H9 (cell line): ENCODE results near the gene C5orf22. TPM values are rescaled to one million over a fixed set of nuclear protein-coding genes. Genes with fewer than 3 reads are reported as not detected.

Experiments used
- DNase-seq: peaks from one replicate; pipeline ENCODE4 v3.0.0-alpha.2; 2017
- H2AFZ ChIP-seq: one replicate; pipeline ENCODE4 v1.6.1; 2013; ENCODE audit warnings: mild to moderate bottlenecking, low read length, control low read depth, moderate library complexity
- H2AK5ac ChIP-seq: 2 replicates; pipeline ENCODE4 v1.6.1; 2013; ENCODE audit warnings: low read length, control low read depth, mixed read lengths; ENCODE audit not compliant: insufficient read length
- H2BK120ac ChIP-seq: one replicate; pipeline ENCODE4 v1.6.1; 2013; ENCODE audit warnings: low read depth, mild to moderate bottlenecking, low read length, control low read depth, inconsistent platforms; ENCODE audit not compliant: poor library complexity, severe bottlenecking
- H2BK12ac ChIP-seq: 2 replicates; pipeline ENCODE4 v1.6.1; 2013; ENCODE audit warnings: low read length, control low read depth, mixed read lengths, low read depth; ENCODE audit not compliant: insufficient read length
- H2BK15ac ChIP-seq: 2 replicates; pipeline ENCODE4 v1.6.1; 2013; ENCODE audit warnings: low read depth, low read length, control low read depth
- H2BK20ac ChIP-seq: one replicate; pipeline ENCODE4 v1.6.1; 2013; ENCODE audit warnings: low read depth, mild to moderate bottlenecking, low read length, control low read depth, inconsistent platforms; ENCODE audit not compliant: poor library complexity, severe bottlenecking
- H2BK5ac ChIP-seq: 2 replicates; pipeline ENCODE4 v1.6.1; 2013; ENCODE audit warnings: low read length, control low read depth, mixed read lengths; ENCODE audit not compliant: insufficient read length
- H3K14ac ChIP-seq: 2 replicates; pipeline ENCODE4 v1.6.1; 2013; ENCODE audit warnings: low read length, control low read depth; ENCODE audit not compliant: insufficient read depth
- H3K18ac ChIP-seq: 2 replicates; pipeline ENCODE4 v1.6.1; 2013; ENCODE audit warnings: low read depth, mild to moderate bottlenecking, mixed read lengths, low read length, control low read depth; ENCODE audit not compliant: insufficient read length
- H3K23ac ChIP-seq: 2 replicates; pipeline ENCODE4 v1.6.1; 2013; ENCODE audit warnings: low read length, control low read depth, mixed read lengths, low read depth; ENCODE audit not compliant: insufficient read length
- H3K23me2 ChIP-seq: 2 replicates; pipeline ENCODE4 v1.6.1; 2013; ENCODE audit warnings: low read depth, mild to moderate bottlenecking, mixed read lengths, low read length, control low read depth; ENCODE audit not compliant: insufficient read length, poor library complexity, severe bottlenecking
- H3K27ac ChIP-seq: 2 replicates; pipeline ENCODE4 v1.5.1; 2013; ENCODE audit warnings: low read length, control low read depth, mixed read lengths, low read depth; ENCODE audit not compliant: insufficient read length
- H3K27me3 ChIP-seq: 2 replicates; pipeline ENCODE4 v1.6.1; 2013; ENCODE audit warnings: low read length, control low read depth, inconsistent platforms; ENCODE audit not compliant: insufficient read depth
- H3K4ac ChIP-seq: 2 replicates; pipeline ENCODE4 v1.6.1; 2013; ENCODE audit warnings: low read depth, mild to moderate bottlenecking, control low read depth, inconsistent platforms, low read length, moderate library complexity
- H3K4me1 ChIP-seq: 2 replicates; pipeline ENCODE4 v1.6.1; 2013; ENCODE audit warnings: low read length, control low read depth, inconsistent platforms; ENCODE audit not compliant: insufficient read depth
- H3K4me2 ChIP-seq: 2 replicates; pipeline ENCODE4 v1.6.1; 2013; ENCODE audit warnings: low read length, control low read depth, mixed read lengths; ENCODE audit not compliant: insufficient read length, insufficient read depth
- H3K56ac ChIP-seq: 2 replicates; pipeline ENCODE4 v1.6.1; 2013; ENCODE audit warnings: low read depth, mild to moderate bottlenecking, mixed read lengths, low read length, control low read depth; ENCODE audit not compliant: insufficient read length
- H3K79me1 ChIP-seq: 2 replicates; pipeline ENCODE4 v1.6.1; 2013; ENCODE audit warnings: low read depth, mild to moderate bottlenecking, moderate library complexity, low read length, control low read depth, inconsistent platforms; ENCODE audit not compliant: insufficient read depth, poor library complexity, severe bottlenecking
- H3K79me2 ChIP-seq: 2 replicates; pipeline ENCODE4 v1.6.1; 2013; ENCODE audit warnings: low read length, control low read depth, inconsistent platforms; ENCODE audit not compliant: insufficient read depth
- H3K9ac ChIP-seq: 2 replicates; pipeline ENCODE4 v1.6.1; 2013; ENCODE audit warnings: low read length, control low read depth, mixed read lengths; ENCODE audit not compliant: insufficient read length; ENCODE audit errors: extremely low read depth
- H3K9me3 ChIP-seq: one replicate; pipeline ENCODE4 v1.6.1; 2013; ENCODE audit warnings: low read depth, low read length, inconsistent platforms; ENCODE audit not compliant: control insufficient read depth
- H3T11ph ChIP-seq: one replicate; pipeline ENCODE4 v1.6.1; 2013; ENCODE audit warnings: mild to moderate bottlenecking, low read length, control low read depth, inconsistent platforms
- H4K20me1 ChIP-seq: one replicate; pipeline ENCODE4 v1.6.1; 2013; ENCODE audit not compliant: control insufficient read depth, insufficient read length, insufficient read depth
- H4K5ac ChIP-seq: 2 replicates; pipeline ENCODE4 v1.6.1; 2013; ENCODE audit warnings: low read depth, mild to moderate bottlenecking, mixed read lengths, low read length, control low read depth; ENCODE audit not compliant: insufficient read length
- H4K8ac ChIP-seq: replicated peaks from 2 replicates; pipeline ENCODE4 v1.6.1; 2013; ENCODE audit warnings: low read length, control low read depth, mixed read lengths, low read depth; ENCODE audit not compliant: insufficient read length
- H4K91ac ChIP-seq: 2 replicates; pipeline ENCODE4 v1.6.1; 2013; ENCODE audit warnings: low read depth, mild to moderate bottlenecking, moderate library complexity, mixed read lengths, low read length, control low read depth; ENCODE audit not compliant: insufficient read length
- H3K27ac Mint-ChIP-seq, 3 experiments: 2 replicates in 2 of 3; 3 replicates in 1 of 3; pipeline ENCODE4 v1.8.0; 2020 to 2021; ENCODE audit warnings: mixed read lengths in 3 of 3, mild to moderate bottlenecking in 1 of 3, moderate library complexity in 1 of 3
- H3K27me3 Mint-ChIP-seq: 2 replicates; pipeline ENCODE4 v1.8.0; 2021; ENCODE audit warnings: low read depth, mild to moderate bottlenecking, moderate library complexity, mixed read lengths
- H3K36me3 Mint-ChIP-seq, 3 experiments: 2 replicates in 2 of 3; 3 replicates in 1 of 3; pipeline ENCODE4 v1.8.0; 2020 to 2021; ENCODE audit warnings: low read depth in 3 of 3, mixed read lengths in 3 of 3; ENCODE audit not compliant: insufficient read depth in 1 of 3
- H3K4me1 Mint-ChIP-seq, 2 experiments: 2 replicates each; pipeline ENCODE4 v1.8.0; 2020; ENCODE audit warnings: mixed read lengths in 2 of 2
- H3K4me3 Mint-ChIP-seq, 2 experiments: 2 replicates in 1 of 2; 3 replicates in 1 of 2; pipeline ENCODE4 v1.8.0; 2020 to 2021; ENCODE audit warnings: mild to moderate bottlenecking in 2 of 2, mixed read lengths in 2 of 2, moderate library complexity in 1 of 2
- H3K9me3 Mint-ChIP-seq, 2 experiments: 2 replicates in 1 of 2; 3 replicates in 1 of 2; pipeline ENCODE4 v1.8.0; 2020; ENCODE audit warnings: mild to moderate bottlenecking in 2 of 2, mixed read lengths in 2 of 2, moderate library complexity in 1 of 2
- total RNA-seq: library from RNA; stranded (reverse); gene quantifications from 2 replicates; pipeline ENCODE4 v1.2.1, GENCODE V29; 2021
- TF ChIP-seq, protein P1 (sequence below): fragments of 200-600 bp; sonication (generic); conservative IDR thresholded peaks from 3 replicates; pipeline ENCODE4 v1.8.0; 2021; ENCODE audit warnings: antibody characterized with exemption, mild to moderate bottlenecking

The C5orf22 gene
- total RNA-seq, 1 experiment from 2014 or later, result 34.0 TPM

DNA sequence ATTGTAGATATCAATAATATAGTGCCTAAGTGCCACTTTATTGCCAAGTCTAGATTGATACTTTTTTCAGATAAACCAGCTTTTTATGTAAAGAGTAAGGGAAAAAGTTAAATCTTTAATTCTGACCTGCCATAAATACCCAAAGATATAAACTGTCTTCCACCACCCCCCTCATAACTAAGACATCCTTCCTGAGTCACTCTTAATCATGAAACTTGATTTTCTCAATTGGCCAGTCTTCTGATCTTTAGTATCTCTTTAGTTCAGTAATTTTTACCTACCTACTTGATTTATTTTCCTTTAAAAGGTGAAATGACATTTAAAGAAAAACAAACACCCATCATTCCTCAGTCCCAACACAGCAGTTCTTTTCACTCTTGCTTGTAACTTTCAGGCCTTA is 21.8 kb downstream of the C5orf22 start:
- Histone ChIP-seq H3K4ac (no peak overlapping the region), H3K18ac (no peak overlapping the region), H3K79me1 (no peaks in the 10 kb centered on the region), H3T11ph (no peak overlapping the region), H2AFZ (no peak overlapping the region), H3K27ac (no peak overlapping the region), H3K9ac (no peak overlapping the region), H3K27me3 (no peaks in the 10 kb centered on the region), H2BK5ac (no peak overlapping the region), H3K4me1 (no peaks in the 10 kb centered on the region), H3K23me2 (no peaks in the 10 kb centered on the region), H3K56ac (no peak overlapping the region), H4K91ac (no peak overlapping the region), H2AK5ac (no peak overlapping the region), H2BK12ac (no peak overlapping the region), H3K14ac (no peak overlapping the region), H4K5ac (no peak overlapping the region), H3K9me3 (no peaks in the 10 kb centered on the region), H4K20me1 (no peaks in the 10 kb centered on the region), H3K23ac (no peak overlapping the region), H3K79me2 (no peaks in the 10 kb centered on the region), H2BK120ac (no peak overlapping the region), H3K4me2 (no peak overlapping the region), H2BK20ac (no peak overlapping the region), H2BK15ac (no peak overlapping the region), H4K8ac (no peak overlapping the region)
- TF ChIP-seq, protein P1, sequence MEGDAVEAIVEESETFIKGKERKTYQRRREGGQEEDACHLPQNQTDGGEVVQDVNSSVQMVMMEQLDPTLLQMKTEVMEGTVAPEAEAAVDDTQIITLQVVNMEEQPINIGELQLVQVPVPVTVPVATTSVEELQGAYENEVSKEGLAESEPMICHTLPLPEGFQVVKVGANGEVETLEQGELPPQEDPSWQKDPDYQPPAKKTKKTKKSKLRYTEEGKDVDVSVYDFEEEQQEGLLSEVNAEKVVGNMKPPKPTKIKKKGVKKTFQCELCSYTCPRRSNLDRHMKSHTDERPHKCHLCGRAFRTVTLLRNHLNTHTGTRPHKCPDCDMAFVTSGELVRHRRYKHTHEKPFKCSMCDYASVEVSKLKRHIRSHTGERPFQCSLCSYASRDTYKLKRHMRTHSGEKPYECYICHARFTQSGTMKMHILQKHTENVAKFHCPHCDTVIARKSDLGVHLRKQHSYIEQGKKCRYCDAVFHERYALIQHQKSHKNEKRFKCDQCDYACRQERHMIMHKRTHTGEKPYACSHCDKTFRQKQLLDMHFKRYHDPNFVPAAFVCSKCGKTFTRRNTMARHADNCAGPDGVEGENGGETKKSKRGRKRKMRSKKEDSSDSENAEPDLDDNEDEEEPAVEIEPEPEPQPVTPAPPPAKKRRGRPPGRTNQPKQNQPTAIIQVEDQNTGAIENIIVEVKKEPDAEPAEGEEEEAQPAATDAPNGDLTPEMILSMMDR, result no peak
- no peak for DNase-seq
- Mint-ChIP-seq H3K4me3 (no peak overlapping the region), H3K36me3 (peaks cover 21 to 67% (median 51%) of the 10 kb centered on the region in 3 experiments), H3K27me3 (no peaks in the 10 kb centered on the region), H3K9me3 (no peaks in the 10 kb centered on the region), H3K4me1 (no peaks in the 10 kb centered on the region), H3K27ac (no peak overlapping the region)
